NCI-H345 treated with DMSO at 0.1 percent for 48 hours (cell line): ENCODE data around the gene JPT1.
"Not testable (repeated sequence)": the region's sequence is repeated elsewhere in the genome, so short reads cannot be mapped to it uniquely, and the experiment has no call there.

ENCODE experiments used
- DNase-seq: peaks from one replicate; lab custom pipeline; 2025; ENCODE audit not compliant: unreplicated experiment; lab: John Stamatoyannopoulos, UW

JPT1 gene

GRCh38 chr17:75130632-75131277, 23.6 kb downstream of the JPT1 start:
- peak; percentile 57 for DNase-seq

GRCh38 chr17:75130059-75130631, 24.2 kb downstream of the JPT1 start:
- DNase-seq: no peak

- no peak for DNase-seq
Observed at GRCh38 chr17:75129576-75129975, 24.7 kb downstream of the JPT1 start.

- DNase-seq: no peak
Observed at GRCh38 chr17:75128694-75129505, 25.4 kb downstream of the JPT1 start.

- not testable (repeated sequence) for DNase-seq
Observed at GRCh38 chr17:75127936-75128335, 26.4 kb downstream of the JPT1 start.

- no peak for DNase-seq
Observed at GRCh38 chr17:75126954-75127353, 27.4 kb downstream of the JPT1 start.

GRCh38 chr17:75125984-75126383, 28.3 kb downstream of the JPT1 start:
- DNase-seq: no peak

GRCh38 chr17:75124819-75125162, 29.5 kb downstream of the JPT1 start:
- DNase-seq: no peak

- no peak for DNase-seq
Observed at GRCh38 chr17:75124041-75124818, 30.1 kb downstream of the JPT1 start.

- DNase-seq: no peak
Observed at GRCh38 chr17:75118307-75118706, 36.0 kb downstream of the JPT1 start.

GRCh38 chr17:75116737-75117136, 37.6 kb downstream of the JPT1 start:
- no peak for DNase-seq

GRCh38 chr17:75115555-75115954, 38.8 kb downstream of the JPT1 start:
- DNase-seq: no peak

GRCh38 chr17:75114552-75115314, 39.6 kb downstream of the JPT1 start:
- no peak for DNase-seq

GRCh38 chr17:75113798-75114551, 40.3 kb downstream of the JPT1 start:
- peak; percentile 87 for DNase-seq

GRCh38 chr17:75111777-75112335, 42.5 kb downstream of the JPT1 start:
- DNase-seq: no peak

- no peak for DNase-seq
Observed at GRCh38 chr17:75110234-75110937, 43.9 kb downstream of the JPT1 start.

- peak; percentile 88 for DNase-seq
Observed at GRCh38 chr17:75109407-75110233, 44.7 kb downstream of the JPT1 start, which contains the start of gene ARMC7. Gene ARMC7 (plus strand): TSS chr17:75109969. CDS start chr17:75110289, 320 bp downstream.

- no peak for DNase-seq
Observed at GRCh38 chr17:75109046-75109406, 45.3 kb downstream of the JPT1 start.
